OCI-LY7 (cell line): ENCODE data around the gene FANCD2OS. TPM values are rescaled to one million over a fixed set of nuclear protein-coding genes. Genes with fewer than 3 reads are reported as not detected.

Experiments
- BruUV-seq: library from RNA; stranded (reverse); fragments of 400-500 nt; replicated peaks from 2 replicates; lab custom pipeline; 2021; lab: Mats Ljungman, UMichigan
- CTCF ChIA-PET: fragments of 300-600 bp; sonication (Branson Sonifier 250); formaldehyde crosslinking; loops from one replicate; lab custom pipeline; 2022; ENCODE audit warnings: antibody characterized with exemption; ENCODE audit not compliant: unreplicated experiment; lab: Charles Lee
- POLR2A ChIA-PET: fragments of 300-600 bp; sonication (Branson Sonifier 250); formaldehyde crosslinking; loops from one replicate; lab custom pipeline; 2022; ENCODE audit warnings: antibody characterized with exemption; lab: Charles Lee
- DNase-seq: peaks from one replicate; pipeline ENCODE4 v3.0.0-alpha.2; 2015; ENCODE audit warnings: low spot score
- H2AFZ ChIP-seq: fragments of 200-600 bp; sonication (generic), shearing (Covaris generic); 2 replicates; pipeline ENCODE4 v1.6.1; 2014; ENCODE audit warnings: mild to moderate bottlenecking, antibody characterized with exemption, low read length, moderate library complexity
- H3K27ac ChIP-seq: fragments of 200-600 bp; sonication (generic); 2 replicates; pipeline ENCODE4 v1.5.1; 2014; ENCODE audit warnings: mixed run types, low read depth, mild to moderate bottlenecking, moderate library complexity, low read length, inconsistent platforms; ENCODE audit not compliant: poor library complexity, severe bottlenecking
- H3K36me3 ChIP-seq: fragments of 200-600 bp; sonication (generic); 2 replicates; pipeline ENCODE4 v1.6.1; 2014; ENCODE audit warnings: mild to moderate bottlenecking, antibody characterized with exemption, low read length, moderate library complexity, mixed read lengths; ENCODE audit not compliant: insufficient read depth
- H3K4me1 ChIP-seq: fragments of 200-600 bp; sonication (generic); 2 replicates; pipeline ENCODE4 v1.5.1; 2014; ENCODE audit warnings: mild to moderate bottlenecking, low read length; ENCODE audit not compliant: insufficient read depth, poor library complexity, severe bottlenecking
- H3K4me2 ChIP-seq: fragments of 200-600 bp; sonication (generic); 2 replicates; pipeline ENCODE4 v1.6.1; 2014; ENCODE audit warnings: mild to moderate bottlenecking, low read length
- H3K4me3 ChIP-seq: fragments of 200-600 bp; sonication (generic); 2 replicates; pipeline ENCODE4 v1.5.1; 2014; ENCODE audit warnings: mild to moderate bottlenecking, low read depth, low read length; ENCODE audit not compliant: poor library complexity, severe bottlenecking
- H3K79me2 ChIP-seq: fragments of 200-600 bp; sonication (generic); 2 replicates; pipeline ENCODE4 v1.6.1; 2016; ENCODE audit warnings: low read depth, mild to moderate bottlenecking, low read length, moderate library complexity, mixed read lengths; ENCODE audit not compliant: insufficient read depth
- H3K9me2 ChIP-seq: fragments of 200-600 bp; sonication (generic); 2 replicates; pipeline ENCODE4 v1.6.1; 2016; ENCODE audit warnings: mild to moderate bottlenecking, low read length, mixed read lengths; ENCODE audit not compliant: insufficient read depth
- H3K9me3 ChIP-seq: fragments of 200-600 bp; sonication (generic); 2 replicates; pipeline ENCODE4 v1.6.1; 2014; ENCODE audit warnings: mild to moderate bottlenecking, mixed run types, low read length, mixed read lengths
- H4K20me1 ChIP-seq: fragments of 200-600 bp; sonication (generic); 2 replicates; pipeline ENCODE4 v1.6.1; 2014; ENCODE audit warnings: mild to moderate bottlenecking, antibody characterized with exemption, low read length, moderate library complexity, mixed read lengths; ENCODE audit not compliant: insufficient read depth
- CTCF ChIP-seq: fragments of 200-600 bp; sonication (generic); conservative IDR thresholded peaks from 2 replicates; pipeline ENCODE4 v1.5.1; 2014; ENCODE audit warnings: mild to moderate bottlenecking, antibody characterized with exemption, low read length, moderate library complexity, mixed read lengths
- EZH2phosphoT487 ChIP-seq: fragments of 200-600 bp; sonication (generic); IDR thresholded peaks from 2 replicates; pipeline ENCODE4 v1.6.1; 2018; ENCODE audit warnings: low read depth, borderline replicate concordance, mild to moderate bottlenecking, mixed run types, antibody characterized with exemption, low read length, moderate library complexity, mixed read lengths
- intact Hi-C: fragments of 100-400 bp; cut with micrococcal nuclease; formaldehyde crosslinking; loops from one replicate; pipeline ENCODE4 v1.10.0; 2022; ENCODE audit not compliant: unreplicated experiment
- total RNA-seq, 2 experiments: library from RNA; depleted of rRNA in 1 of 2; stranded (reverse); fragments of >200 nt in 1 of 2; shearing (Covaris generic) in 1 of 2; gene quantifications; 2 replicates each; pipeline ENCODE4 v1.2.3, GENCODE V29; 2014 to 2022

The FANCD2OS gene
- total RNA-seq, 2 experiments from 2014 or later = not detected

GRCh38 chr3:10055097-10055496 lies 53.0 kb downstream of the FANCD2OS start:
- no TSS peak for BruUV-seq
- Histone ChIP-seq H3K36me3 (peaks cover 63% of the 10 kb centered on the region), H3K9me2 (no peaks in the 10 kb centered on the region), H3K4me2 (no peak overlapping the region), H3K9me3 (no peaks in the 10 kb centered on the region), H3K27ac (no peak overlapping the region), H3K79me2 (no peaks in the 10 kb centered on the region), H4K20me1 (no peaks in the 10 kb centered on the region), H3K4me1 (no peaks in the 10 kb centered on the region), H3K4me3 (no peak overlapping the region), H2AFZ (no peak overlapping the region)
- no peak for TF ChIP-seq CTCF
- no peak for TF ChIP-seq EZH2phosphoT487
- intact Hi-C loops = no loop called here
- ChIA-PET CTCF (no interaction called here), POLR2A (interaction anchor here (0.7 kb wide), 1 partner anchor 51 kb away, joined by 3 read pairs; no protein-coding TSS in a partner anchor)
- no peak for DNase-seq

Other genes starting within 250 kb of the FANCD2OS start
- not detected in 2 replicates for gene CIDEC, start 228.0 kb downstream of the FANCD2OS start, total RNA-seq (2014; rRNA removed; shearing (Covaris generic))
- gene CIDEC, start 228.0 kb downstream of the FANCD2OS start, total RNA-seq (2022) = not detected in 2 replicates
- 20.4 and 21.0 TPM in 2 replicates for gene JAGN1, start 217.6 kb downstream of the FANCD2OS start, total RNA-seq (2014; rRNA removed; shearing (Covaris generic))
- gene JAGN1, start 217.6 kb downstream of the FANCD2OS start, total RNA-seq (2022) = 29.5 and 32.1 TPM in 2 replicates
- 0.06 TPM in 1 of 2 replicates, not detected in the other for gene IL17RE, start 205.4 kb downstream of the FANCD2OS start, total RNA-seq (2014; rRNA removed; shearing (Covaris generic))
- 0.53 and 1.1 TPM in 2 replicates for gene IL17RE, start 205.4 kb downstream of the FANCD2OS start, total RNA-seq (2022)
- gene IL17RC, start 191.2 kb downstream of the FANCD2OS start, total RNA-seq (2014; rRNA removed; shearing (Covaris generic)) = 0.73 TPM in 1 of 2 replicates, not detected in the other
- 0.23 TPM in 1 of 2 replicates, not detected in the other for gene IL17RC, start 191.2 kb downstream of the FANCD2OS start, total RNA-seq (2022)
- 23.4 and 28.6 TPM in 2 replicates for gene CRELD1, start 174.4 kb downstream of the FANCD2OS start, total RNA-seq (2014; rRNA removed; shearing (Covaris generic))
- 20.9 and 21.6 TPM in 2 replicates for gene CRELD1, start 174.4 kb downstream of the FANCD2OS start, total RNA-seq (2022)
- 1.4 and 2.1 TPM in 2 replicates for gene PRRT3, start 155.8 kb downstream of the FANCD2OS start, total RNA-seq (2014; rRNA removed; shearing (Covaris generic))
- 4.1 and 4.3 TPM in 2 replicates for gene PRRT3, start 155.8 kb downstream of the FANCD2OS start, total RNA-seq (2022)
- 16.1 and 30.6 TPM in 2 replicates for gene EMC3, start 121.4 kb downstream of the FANCD2OS start, total RNA-seq (2014; rRNA removed; shearing (Covaris generic))
- 31.7 and 33.4 TPM in 2 replicates for gene EMC3, start 121.4 kb downstream of the FANCD2OS start, total RNA-seq (2022)
- 112 and 116 TPM in 2 replicates for gene FANCD2, start 81.8 kb downstream of the FANCD2OS start, total RNA-seq (2014; rRNA removed; shearing (Covaris generic))
- gene FANCD2, start 81.8 kb downstream of the FANCD2OS start, total RNA-seq (2022) = 130 and 134 TPM in 2 replicates
- 67.5 and 80.4 TPM in 2 replicates for gene BRK1, start 7.4 kb upstream of the FANCD2OS start, total RNA-seq (2014; rRNA removed; shearing (Covaris generic))
- 102 and 105 TPM in 2 replicates for gene BRK1, start 7.4 kb upstream of the FANCD2OS start, total RNA-seq (2022)
- gene VHL, start 33.5 kb upstream of the FANCD2OS start, total RNA-seq (2014; rRNA removed; shearing (Covaris generic)) = 79.9 and 82.1 TPM in 2 replicates
- 123 and 132 TPM in 2 replicates for gene VHL, start 33.5 kb upstream of the FANCD2OS start, total RNA-seq (2022)
- gene IRAK2, start 56.7 kb upstream of the FANCD2OS start, total RNA-seq (2014; rRNA removed; shearing (Covaris generic)) = 1.1 and 1.4 TPM in 2 replicates
- gene IRAK2, start 56.7 kb upstream of the FANCD2OS start, total RNA-seq (2022) = 1.2 and 1.4 TPM in 2 replicates
- gene TATDN2, start 140.2 kb upstream of the FANCD2OS start, total RNA-seq (2014; rRNA removed; shearing (Covaris generic)) = 22.0 and 22.9 TPM in 2 replicates
- 57.5 and 63.4 TPM in 2 replicates for gene TATDN2, start 140.2 kb upstream of the FANCD2OS start, total RNA-seq (2022)
- gene GHRL, start 184.7 kb upstream of the FANCD2OS start, total RNA-seq (2014; rRNA removed; shearing (Covaris generic)) = 0.32 TPM in 1 of 2 replicates, not detected in the other
- gene GHRL, start 184.7 kb upstream of the FANCD2OS start, total RNA-seq (2022) = 0.42 and 0.77 TPM in 2 replicates
- 131 and 132 TPM in 2 replicates for gene SEC13, start 212.9 kb upstream of the FANCD2OS start, total RNA-seq (2014; rRNA removed; shearing (Covaris generic))
- gene SEC13, start 212.9 kb upstream of the FANCD2OS start, total RNA-seq (2022) = 104 and 111 TPM in 2 replicates